GM19395 (cell line): Measurements from ENCODE around the gene ARPC1A.
"Not testable (repeated sequence)": the region's sequence is repeated elsewhere in the genome, so short reads cannot be mapped to it uniquely, and the experiment has no call there.

ENCODE experiments used
- ATAC-seq: cut with Tn5 transposase; IDR thresholded peaks from one replicate; pipeline ENCODE4 v1.9.1; 2021; ENCODE audit warnings: mild to moderate bottlenecking, moderate library complexity; ENCODE audit not compliant: unreplicated experiment

Gene ARPC1A

GRCh38 chr7:99406557-99406956 lies 80.9 kb downstream of the ARPC1A start:
- ATAC-seq = no peak

- peak; percentile 1 for ATAC-seq
These were observed 82.2 kb downstream of the ARPC1A start for GRCh38 chr7:99407872-99408378.

GRCh38 chr7:99408379-99409191 lies 82.9 kb downstream of the ARPC1A start, which contains the start of the genes BUD31 and PDAP1:
Gene BUD31 (plus strand): TSS chr7:99408969. CDS start chr7:99411093, 2,124 bp downstream.
Gene PDAP1 (minus strand): TSS chr7:99408597. CDS start chr7:99408548, 49 bp downstream.
- peak; percentile 80 for ATAC-seq

- ATAC-seq = peak; percentile 16
These were observed 83.5 kb downstream of the ARPC1A start for GRCh38 chr7:99409192-99409572.

- ATAC-seq = no peak
These were observed 84.1 kb downstream of the ARPC1A start for GRCh38 chr7:99409806-99410205.

- no peak for ATAC-seq
These were observed 84.9 kb downstream of the ARPC1A start for GRCh38 chr7:99410635-99411034.

- ATAC-seq = not testable (repeated sequence)
These were observed 89.9 kb downstream of the ARPC1A start for GRCh38 chr7:99415513-99416127.
